ENCODE measurements around the gene GARIN5A. TPM values are rescaled to one million over a fixed set of nuclear protein-coding genes. Genes with fewer than 3 reads are reported as not detected.

The GARIN5A gene
- 1 to 10 TPM; 1.7 to 3.0 (median 2.6) TPM for total RNA-seq
- long read RNA-seq, donor 1 = 0 reads
- long read RNA-seq, donor 2, partial matches to known transcripts = 0 of 2 reads
- long read RNA-seq, donor 2, other reads (novel, unspliced or antisense) = 0 of 2 reads

GRCh38 chr19:50476224-50476906, at the start of gene GARIN5A, which contains the start of gene EMC10:
GARIN5A (minus strand) TSS chr19:50476848; CDS start chr19:50476388, 460 bp downstream.
EMC10 (plus strand) TSS chr19:50476507; CDS start chr19:50476545, 38 bp downstream.
- DNase-seq (peak; percentile 92 to 95 (median 94)), ATAC-seq (peak; percentile 97)
- H3K36me3 ChIP-seq (ENCODE audit: low read depth) = no peaks in the 10 kb centered on the region
- TF ChIP-seq CTCF (IDR thresholded peaks at IDR 0.05) = no peak
- H3K4me3 ChIP-seq = peak within 1 kb of the TSS; percentile 90
- intact Hi-C loops (cut with DNase I, micrococcal nuclease) = no loop called here
- no peaks in the 10 kb centered on the region for H3K9me3 ChIP-seq
- peaks cover 10% of the 10 kb centered on the region for H3K4me1 ChIP-seq (ENCODE audit: low read depth)

DNA sequence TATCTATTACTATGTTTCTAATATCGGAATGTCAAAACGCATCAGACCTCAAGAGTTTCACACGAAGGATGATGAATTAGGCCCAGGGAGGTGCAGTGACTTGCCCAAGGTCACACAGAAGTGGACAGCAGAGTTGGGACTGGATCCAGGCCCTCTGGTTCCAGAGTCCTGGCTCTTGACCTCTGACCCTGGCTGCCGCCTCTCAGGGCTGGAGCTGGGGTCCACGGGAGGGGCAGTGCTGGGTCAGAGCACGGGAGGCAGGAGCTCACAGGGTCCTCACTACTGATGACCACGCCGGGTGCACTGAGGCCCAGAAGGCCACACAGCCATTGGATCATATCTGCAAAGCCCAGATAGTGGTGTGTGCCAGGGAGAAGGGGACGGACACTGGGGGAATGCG, 46.2 kb upstream of the GARIN5A start:
- ATAC-seq (no peak), DNase-seq (no peak)
- H3K4me1 ChIP-seq (ENCODE audit: low read depth) = no peaks in the 10 kb centered on the region
- H3K36me3 ChIP-seq (ENCODE audit: low read depth) = no peaks in the 10 kb centered on the region
- H3K9me3 ChIP-seq = no peaks in the 10 kb centered on the region
- intact Hi-C loops (cut with DNase I, micrococcal nuclease) = no loop called here
- no peak overlapping the region for H3K4me3 ChIP-seq
- no peak for TF ChIP-seq CTCF (IDR thresholded peaks at IDR 0.05)

DNA sequence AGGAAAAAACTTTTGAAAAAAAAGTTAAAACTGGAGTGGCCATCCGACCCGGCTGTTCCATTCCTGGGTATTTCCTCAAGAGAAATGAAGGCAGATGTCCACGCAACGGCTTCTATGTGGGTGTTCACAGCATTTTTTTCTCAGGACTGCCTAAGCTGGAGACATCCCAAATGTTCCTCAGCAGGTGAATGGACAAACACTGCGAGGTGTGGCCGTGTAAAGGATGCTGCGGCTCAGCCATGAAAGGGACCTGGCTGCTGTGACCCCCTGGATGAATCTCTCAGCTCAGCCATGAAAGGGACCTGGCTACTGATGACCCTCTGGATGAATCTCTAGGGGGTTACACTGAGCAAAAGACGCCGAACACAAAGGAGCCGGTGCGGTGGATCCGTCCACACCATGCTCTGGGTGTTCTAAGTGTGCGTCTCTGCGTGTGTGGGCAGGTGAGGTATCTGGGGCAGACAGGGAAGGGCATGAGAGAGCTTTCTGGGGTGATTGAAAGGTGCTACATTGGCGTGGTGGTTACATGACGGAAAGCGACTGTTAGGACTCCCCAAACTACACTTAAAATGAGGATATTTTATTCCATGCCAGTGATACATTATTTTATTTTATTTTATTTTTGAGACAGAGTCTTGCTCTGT, 44.3 kb upstream of the GARIN5A start:
- Histone ChIP-seq H3K9me3 (no peaks in the 10 kb centered on the region), H3K4me3 (no peak overlapping the region), H3K36me3 (ENCODE audit: low read depth) (no peaks in the 10 kb centered on the region), H3K4me1 (ENCODE audit: low read depth) (no peaks in the 10 kb centered on the region)
- intact Hi-C loops (cut with DNase I, micrococcal nuclease) = no loop called here
- ATAC-seq (no peak), DNase-seq (peak in 1 of 3 donors; percentile 10)
- no peak for TF ChIP-seq CTCF (IDR thresholded peaks at IDR 0.05)

DNA sequence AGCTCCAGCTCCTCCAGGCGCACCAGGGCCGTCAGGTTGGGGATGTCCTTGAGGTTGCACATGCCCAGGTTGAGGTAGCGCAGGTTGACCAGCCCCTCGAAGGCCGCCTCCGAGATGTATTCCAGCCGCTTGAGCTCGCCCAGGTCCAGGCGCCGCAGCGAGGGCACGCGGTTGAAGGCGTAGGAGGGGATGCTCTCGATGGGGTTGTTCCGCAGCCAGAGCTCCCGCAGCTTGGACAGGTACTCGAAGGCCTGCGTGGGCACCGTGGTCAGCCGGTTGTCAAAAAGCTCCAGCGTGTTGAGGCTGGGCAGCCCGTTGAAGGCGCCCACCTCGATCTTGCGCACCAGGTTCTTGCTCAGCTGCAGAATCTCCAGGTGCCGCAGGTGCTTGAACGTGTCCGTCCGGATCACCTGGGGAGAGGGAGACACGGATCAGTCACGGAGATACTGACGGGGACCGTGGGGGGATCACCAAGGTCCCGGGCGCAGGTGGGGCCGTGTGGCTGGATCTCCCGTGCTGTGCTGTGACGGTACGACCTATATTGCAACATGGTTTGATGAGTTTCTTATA, 42.4 kb upstream of the GARIN5A start:
- no peak for ATAC-seq
- intact Hi-C loops (cut with DNase I, micrococcal nuclease) = no loop called here
- TF ChIP-seq CTCF (IDR thresholded peaks at IDR 0.05) = no peak

DNA sequence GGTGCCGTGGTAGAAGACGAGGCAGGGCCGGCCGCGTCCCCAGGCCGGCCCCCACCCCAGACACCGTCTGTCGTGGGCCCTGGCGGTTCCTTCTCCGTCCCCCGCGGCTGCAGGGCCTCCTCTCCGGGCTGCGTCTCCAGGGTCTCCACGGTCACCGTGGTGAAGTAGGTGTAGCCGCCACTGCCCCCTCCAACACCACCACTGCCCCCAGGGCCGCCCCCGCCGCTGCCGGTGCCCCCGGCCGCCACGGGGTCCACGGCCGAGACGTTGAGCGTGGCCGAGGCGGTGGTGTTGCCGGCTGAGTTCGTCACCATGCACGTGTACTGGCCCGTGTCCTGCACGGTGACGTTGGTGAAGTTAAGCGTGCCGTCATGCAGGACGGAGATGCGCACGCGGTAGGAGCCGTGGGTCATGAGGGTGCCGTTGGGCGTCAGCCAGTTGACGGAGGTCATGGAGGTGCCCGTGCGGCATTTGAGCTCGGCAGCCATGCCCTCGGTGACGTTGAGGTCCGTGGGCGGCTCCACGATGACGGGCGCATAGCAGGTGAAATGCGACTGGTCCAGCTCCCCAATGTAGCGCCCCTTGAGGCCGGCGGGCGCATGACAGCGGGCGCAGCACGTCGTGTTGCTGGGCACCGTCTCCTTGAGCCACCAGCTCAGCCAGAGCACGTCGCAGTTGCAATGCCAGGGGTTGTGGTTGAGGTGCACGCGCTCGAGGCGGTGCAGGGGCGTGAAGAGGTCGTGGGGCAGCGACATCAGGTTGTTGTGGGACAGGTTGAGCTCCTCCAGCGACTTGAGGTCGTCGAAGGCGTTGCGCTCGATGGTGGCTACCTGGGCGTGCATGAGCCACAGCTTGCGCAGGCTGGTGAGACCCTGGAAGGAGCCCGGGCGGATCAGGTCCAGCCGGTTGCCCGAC, 41.7 kb upstream of the GARIN5A start:
- H3K4me1 ChIP-seq (ENCODE audit: low read depth) = no peaks in the 10 kb centered on the region
- ATAC-seq (no peak), DNase-seq (peak in 2 of 3 donors; percentile 19 to 46)
- no peak overlapping the region for H3K4me3 ChIP-seq
- intact Hi-C loops (cut with DNase I, micrococcal nuclease) = no loop called here
- TF ChIP-seq CTCF (IDR thresholded peaks at IDR 0.05) = no peak
- H3K9me3 ChIP-seq = no peaks in the 10 kb centered on the region
- H3K36me3 ChIP-seq (ENCODE audit: low read depth) = no peaks in the 10 kb centered on the region

More for the DNA sequence above, 42.4 kb upstream of the GARIN5A start:
- Histone ChIP-seq H3K36me3 (ENCODE audit: low read depth) (no peaks in the 10 kb centered on the region), H3K9me3 (no peaks in the 10 kb centered on the region), H3K4me3 (no peak overlapping the region), H3K4me1 (ENCODE audit: low read depth) (no peaks in the 10 kb centered on the region)
- peak in 2 of 3 donors; percentile 4 to 41 for DNase-seq

Measured in mucosa of descending colon (tissue), 3 donors.